Activated CD8-positive, alpha-beta memory T cell treated with anti-CD3 and anti-CD28 coated beads, Interleukin-2, amount 10 ng/mL, durations not matched to agents 7 days and 5 days (primary cell): ENCODE data around the gene PVALEF. TPM values are rescaled to one million over a fixed set of nuclear protein-coding genes. Genes with fewer than 3 reads are reported as not detected.

Experiments
- ATAC-seq: fragments of 150-1000 bp; cut with Tn5 transposase; one replicate; pipeline ENCODE4 v1.10.0; 2021; ENCODE audit warnings: moderate library complexity
- CTCF ChIA-PET: fragments of 350-600 bp; sonication (Branson Sonifier 250); formaldehyde crosslinking; loops from one replicate; lab custom pipeline; 2021; ENCODE audit warnings: antibody characterized with exemption; lab: Charles Lee
- DNase-seq: peaks from one replicate; pipeline ENCODE4 v3.0.0-alpha.2; 2020
- H3K27ac Mint-ChIP-seq: one replicate; pipeline ENCODE4 v1.8.0; 2021; ENCODE audit warnings: mild to moderate bottlenecking, mixed read lengths
- H3K27me3 Mint-ChIP-seq: one replicate; pipeline ENCODE4 v1.8.0; 2021; ENCODE audit warnings: mixed read lengths
- H3K36me3 Mint-ChIP-seq: one replicate; pipeline ENCODE4 v1.8.0; 2021; ENCODE audit warnings: mild to moderate bottlenecking, mixed read lengths
- H3K4me1 Mint-ChIP-seq: one replicate; pipeline ENCODE4 v1.8.0; 2021; ENCODE audit warnings: mixed read lengths
- H3K4me3 Mint-ChIP-seq: one replicate; pipeline ENCODE4 v1.8.0; 2021; ENCODE audit warnings: mild to moderate bottlenecking, moderate library complexity, mixed read lengths
- H3K9me3 Mint-ChIP-seq: one replicate; pipeline ENCODE4 v1.8.0; 2022; ENCODE audit warnings: low read depth, mixed read lengths
- total RNA-seq, 2 experiments: library from RNA; stranded (reverse); gene quantifications; one replicate each; pipeline ENCODE4 v1.2.3, GENCODE V29; 2021

Gene PVALEF
- total RNA-seq, 2 experiments from 2014 or later, result not detected

DNA sequence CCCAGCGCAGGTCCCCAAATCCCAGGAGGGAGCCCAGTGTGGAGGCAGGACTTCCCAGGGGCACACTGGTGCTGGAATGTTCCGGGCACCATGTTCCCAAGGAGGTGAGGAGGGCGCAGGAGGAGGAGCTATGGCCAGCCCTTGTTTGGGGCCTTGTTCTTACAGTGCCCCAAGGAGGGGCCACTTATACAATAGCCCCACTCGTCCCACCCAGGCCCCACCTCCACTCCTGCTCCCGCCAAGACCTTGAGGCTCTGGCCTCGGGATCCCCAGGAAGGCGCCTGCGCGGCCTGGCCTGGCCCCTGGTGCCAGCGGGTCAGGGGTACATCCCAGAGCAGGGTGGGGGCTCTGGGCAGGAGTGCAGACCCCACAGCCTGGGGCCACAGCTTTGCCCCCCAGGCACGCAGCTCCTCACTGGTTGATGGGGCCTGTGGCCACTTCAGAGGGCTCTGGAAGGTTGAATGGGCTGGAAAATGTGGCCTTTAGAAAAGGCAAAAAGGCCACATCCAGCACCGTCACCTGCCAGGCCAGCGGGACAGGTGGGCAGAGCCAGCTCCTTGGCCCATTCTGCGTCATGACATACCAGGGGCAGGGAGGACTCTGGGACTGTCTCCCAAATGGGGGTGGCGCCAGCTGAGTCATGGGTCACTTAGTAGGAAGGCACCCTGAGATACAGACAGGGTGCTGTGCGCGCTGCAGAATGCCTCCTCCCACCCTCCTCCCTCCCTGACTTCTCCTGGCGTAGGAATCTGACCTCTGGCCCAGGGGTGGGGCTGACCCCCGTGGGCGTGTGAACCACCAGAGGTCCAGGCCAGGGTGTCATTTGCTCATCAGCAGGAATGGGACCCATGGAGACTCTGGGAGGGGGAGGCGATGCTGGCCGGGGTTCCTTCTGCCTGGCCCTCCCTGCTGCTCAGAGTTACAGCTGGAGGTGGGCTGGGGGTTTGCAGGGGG, 32.3 kb upstream of the PVALEF start:
- H3K27ac Mint-ChIP-seq, result no peak overlapping the region
- no peak for DNase-seq
- CTCF ChIA-PET, result no interaction called here
- no peaks in the 10 kb centered on the region for H3K36me3 Mint-ChIP-seq
- ATAC-seq, result no peak
- peaks cover 6% of the 10 kb centered on the region for H3K9me3 Mint-ChIP-seq
- H3K4me1 Mint-ChIP-seq, result no peaks in the 10 kb centered on the region
- H3K4me3 Mint-ChIP-seq, result no peak overlapping the region
- H3K27me3 Mint-ChIP-seq, result no peaks in the 10 kb centered on the region

DNA sequence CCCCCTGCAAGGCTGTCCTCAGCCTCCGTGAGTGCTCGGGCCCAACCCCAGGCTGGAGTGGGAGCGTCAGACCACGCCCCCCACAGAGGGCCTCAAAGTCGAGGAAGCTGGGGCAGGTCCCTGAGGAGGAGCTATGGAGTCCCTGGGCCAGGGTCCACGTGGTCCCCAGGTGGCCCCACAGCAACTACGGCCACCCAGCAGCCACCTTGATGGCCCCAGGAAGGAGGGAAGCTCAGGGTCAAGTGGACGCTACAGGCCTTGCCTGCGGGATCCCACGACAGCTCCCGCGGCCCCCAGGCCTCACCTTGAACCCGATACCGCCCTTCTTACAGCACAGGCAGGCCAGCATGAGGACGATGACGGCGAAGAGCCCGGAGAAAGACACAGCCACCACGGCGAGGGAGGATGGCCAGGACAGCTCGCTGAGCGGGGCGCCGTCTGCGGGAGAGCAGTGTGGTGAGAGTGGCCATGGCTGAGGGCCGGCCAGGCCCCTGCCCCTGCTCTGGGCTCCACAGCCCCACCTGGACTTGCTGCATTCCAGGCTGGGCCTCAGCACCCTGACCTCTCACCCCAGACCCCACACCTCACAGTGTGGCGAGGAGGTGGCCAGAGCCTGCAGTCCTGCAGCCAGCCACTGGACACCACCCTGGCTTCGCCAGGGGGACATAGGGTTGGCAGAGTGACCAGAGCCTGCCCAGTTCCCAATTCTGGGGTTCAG, 31.1 kb upstream of the PVALEF start:
- H3K36me3 Mint-ChIP-seq, result no peaks in the 10 kb centered on the region
- H3K4me1 Mint-ChIP-seq, result no peaks in the 10 kb centered on the region
- no peaks in the 10 kb centered on the region for H3K27me3 Mint-ChIP-seq
- DNase-seq (no peak), ATAC-seq (no peak)
- no peak overlapping the region for H3K4me3 Mint-ChIP-seq
- H3K27ac Mint-ChIP-seq, result no peak overlapping the region
- CTCF ChIA-PET, result no interaction called here
- peaks cover 13% of the 10 kb centered on the region for H3K9me3 Mint-ChIP-seq

DNA sequence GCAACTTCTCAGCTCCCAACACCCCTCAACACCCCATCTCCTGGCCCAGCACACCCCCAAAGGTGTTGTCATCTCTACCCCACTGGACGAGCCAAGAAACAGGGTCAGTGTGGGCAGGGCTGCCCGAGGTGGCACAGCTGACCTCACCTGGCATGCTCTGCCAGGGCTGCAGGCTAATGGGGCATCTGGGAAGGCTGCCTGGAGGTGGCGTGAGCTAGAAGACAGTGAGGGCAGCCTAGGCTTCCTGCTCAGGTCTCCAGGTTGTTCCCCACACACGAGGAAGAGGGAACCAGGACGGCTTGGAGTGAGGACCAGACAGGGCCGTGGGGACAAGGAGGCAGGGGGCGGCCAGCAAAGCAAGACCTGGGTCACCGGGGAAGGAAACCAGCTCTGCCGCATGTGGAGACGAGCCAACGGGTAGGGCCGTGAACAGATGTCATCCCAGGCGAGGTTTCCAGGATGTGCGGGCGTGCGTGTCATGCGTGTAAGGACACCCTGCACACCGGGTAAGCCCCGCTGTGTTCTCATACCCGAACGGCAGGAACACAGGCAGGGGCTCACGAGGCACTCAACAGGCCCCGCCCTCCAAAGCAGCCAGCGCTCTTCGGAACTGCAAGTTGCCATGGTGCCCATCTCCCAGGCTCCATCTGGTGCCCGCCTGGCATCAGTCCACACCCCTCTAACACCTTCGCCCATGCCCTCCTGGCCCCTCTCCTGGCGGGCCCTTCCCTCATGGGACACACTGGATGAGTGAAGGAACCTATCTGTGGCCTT, 29.6 kb upstream of the PVALEF start:
- DNase-seq (no peak), ATAC-seq (no peak)
- H3K36me3 Mint-ChIP-seq, result no peaks in the 10 kb centered on the region
- H3K4me3 Mint-ChIP-seq, result no peak overlapping the region
- peaks cover 13% of the 10 kb centered on the region for H3K9me3 Mint-ChIP-seq
- no peaks in the 10 kb centered on the region for H3K4me1 Mint-ChIP-seq
- H3K27me3 Mint-ChIP-seq, result no peaks in the 10 kb centered on the region
- CTCF ChIA-PET, result interaction anchor here (1.0 kb wide), 1 partner anchor 349 kb away, joined by 3 read pairs; no protein-coding TSS in a partner anchor
- H3K27ac Mint-ChIP-seq, result no peak overlapping the region

DNA sequence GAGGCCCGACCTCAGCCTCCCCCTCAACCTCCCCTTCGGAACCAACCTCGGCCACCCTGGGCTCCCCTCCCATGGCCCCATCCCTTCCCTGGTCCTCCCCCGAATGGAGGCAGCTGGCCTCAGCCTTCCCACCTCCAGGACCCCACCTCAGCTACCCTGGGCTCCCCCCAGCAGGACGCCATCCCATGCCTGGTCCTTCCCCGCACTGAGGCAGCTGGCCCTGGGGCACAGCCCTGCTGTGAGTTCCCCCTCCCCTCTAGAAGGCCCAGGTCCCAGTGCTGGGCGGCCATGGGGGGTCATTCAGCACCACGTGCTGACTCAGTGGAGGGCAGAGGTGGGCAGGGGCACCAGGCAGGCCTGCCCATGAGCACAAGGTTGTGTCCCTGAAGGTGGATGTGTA, 28.9 kb upstream of the PVALEF start:
- H3K27ac Mint-ChIP-seq, result no peak overlapping the region
- no peak for ATAC-seq
- CTCF ChIA-PET, result no interaction called here

DNA sequence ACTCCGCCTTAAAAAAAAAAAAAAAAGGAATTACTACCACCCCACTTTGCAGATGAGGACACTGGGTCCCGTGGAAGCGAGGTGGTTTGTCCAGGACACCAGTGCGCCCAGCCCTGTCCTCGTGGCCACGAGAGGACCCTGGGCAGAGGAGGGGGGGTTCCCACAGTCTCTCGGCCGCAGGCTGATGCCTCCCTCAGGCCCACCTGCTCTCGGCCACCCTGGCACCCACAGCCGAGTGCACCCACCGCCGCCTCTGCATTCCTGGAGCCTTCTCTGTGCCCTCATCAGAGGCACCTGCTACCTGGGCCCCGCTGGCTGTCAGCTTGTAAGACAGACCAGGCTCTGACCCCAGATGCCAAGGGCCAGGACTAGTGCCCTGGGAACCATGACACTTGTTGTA, 28.1 kb upstream of the PVALEF start:
- DNase-seq (no peak), ATAC-seq (no peak)
- Mint-ChIP-seq H3K4me3 (no peak overlapping the region), H3K27ac (no peak overlapping the region), H3K9me3 (peaks cover 13% of the 10 kb centered on the region), H3K4me1 (no peaks in the 10 kb centered on the region), H3K27me3 (peaks cover 1% of the 10 kb centered on the region), H3K36me3 (no peaks in the 10 kb centered on the region)
- CTCF ChIA-PET, result no interaction called here

More for the DNA sequence above, 28.9 kb upstream of the PVALEF start:
- Mint-ChIP-seq H3K4me3 (no peak overlapping the region), H3K36me3 (no peaks in the 10 kb centered on the region), H3K27me3 (no peaks in the 10 kb centered on the region), H3K4me1 (no peaks in the 10 kb centered on the region), H3K9me3 (peaks cover 13% of the 10 kb centered on the region)
- DNase-seq, result no peak

DNA sequence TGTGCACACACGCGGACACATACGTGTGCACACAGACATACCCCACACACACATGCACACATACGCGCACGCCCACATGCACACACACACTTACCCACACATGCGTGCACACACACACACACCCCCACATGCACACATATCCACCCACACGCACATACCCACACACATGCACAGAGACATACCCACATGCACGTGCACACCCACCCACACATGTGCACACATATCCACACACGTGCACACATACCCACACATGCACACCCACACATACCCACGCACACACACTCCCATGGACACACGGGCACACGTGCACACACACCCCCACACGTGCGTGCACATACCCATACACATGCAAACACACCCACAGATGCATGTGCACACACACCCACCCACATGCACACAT, 27.2 kb upstream of the PVALEF start:
- Mint-ChIP-seq H3K4me3 (no peak overlapping the region), H3K9me3 (peaks cover 13% of the 10 kb centered on the region), H3K27ac (no peak overlapping the region), H3K27me3 (peaks cover 2% of the 10 kb centered on the region), H3K36me3 (no peaks in the 10 kb centered on the region), H3K4me1 (no peaks in the 10 kb centered on the region)
- ATAC-seq (no peak), DNase-seq (no peak)
- CTCF ChIA-PET, result no interaction called here

DNA sequence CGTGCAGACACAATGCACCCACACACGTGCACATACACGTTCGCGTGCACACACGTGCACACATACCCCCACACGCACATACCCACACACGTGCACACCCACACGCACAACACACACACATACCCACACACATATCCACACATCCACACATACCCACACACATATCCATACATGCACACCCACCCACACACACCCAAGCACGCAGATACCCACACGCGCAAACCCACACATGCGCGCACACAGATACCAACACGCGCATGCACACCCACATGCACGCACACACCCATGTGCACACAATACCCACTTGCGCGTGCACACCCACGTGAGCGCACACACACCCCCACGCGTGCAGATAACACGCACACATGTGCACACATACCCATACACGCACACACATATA, 26.8 kb upstream of the PVALEF start:
- CTCF ChIA-PET, result no interaction called here
- no peaks in the 10 kb centered on the region for H3K4me1 Mint-ChIP-seq
- no peak overlapping the region for H3K4me3 Mint-ChIP-seq
- H3K36me3 Mint-ChIP-seq, result no peaks in the 10 kb centered on the region
- DNase-seq (no peak), ATAC-seq (no peak)
- H3K27ac Mint-ChIP-seq, result no peak overlapping the region
- peaks cover 13% of the 10 kb centered on the region for H3K9me3 Mint-ChIP-seq
- peaks cover 2% of the 10 kb centered on the region for H3K27me3 Mint-ChIP-seq

DNA sequence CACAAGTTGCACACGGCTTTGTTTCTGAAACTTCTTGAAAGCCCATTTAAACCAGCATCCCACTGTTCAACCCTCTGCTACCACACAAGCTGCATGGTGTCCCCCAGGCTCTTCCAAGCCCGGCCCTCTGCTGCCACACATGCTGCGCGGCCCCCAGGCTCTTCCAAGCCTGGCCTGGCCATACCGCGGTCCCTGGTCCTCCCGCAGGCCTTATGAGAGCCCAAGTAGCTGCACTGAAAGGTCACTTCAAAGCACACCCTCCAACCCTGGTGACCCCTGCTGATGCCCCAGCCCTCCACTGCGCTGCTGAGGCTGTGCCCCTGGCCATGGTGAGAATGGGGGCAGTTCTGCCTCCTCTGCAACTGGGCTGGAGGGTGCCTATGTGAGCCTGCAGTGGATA, 25.9 kb upstream of the PVALEF start:
- H3K36me3 Mint-ChIP-seq, result no peaks in the 10 kb centered on the region
- no peak overlapping the region for H3K4me3 Mint-ChIP-seq
- peaks cover 13% of the 10 kb centered on the region for H3K9me3 Mint-ChIP-seq
- H3K27me3 Mint-ChIP-seq, result peaks cover 2% of the 10 kb centered on the region
- H3K27ac Mint-ChIP-seq, result no peak overlapping the region
- ATAC-seq, result no peak
- CTCF ChIA-PET, result no interaction called here
- DNase-seq, result no peak
- H3K4me1 Mint-ChIP-seq, result no peaks in the 10 kb centered on the region

DNA sequence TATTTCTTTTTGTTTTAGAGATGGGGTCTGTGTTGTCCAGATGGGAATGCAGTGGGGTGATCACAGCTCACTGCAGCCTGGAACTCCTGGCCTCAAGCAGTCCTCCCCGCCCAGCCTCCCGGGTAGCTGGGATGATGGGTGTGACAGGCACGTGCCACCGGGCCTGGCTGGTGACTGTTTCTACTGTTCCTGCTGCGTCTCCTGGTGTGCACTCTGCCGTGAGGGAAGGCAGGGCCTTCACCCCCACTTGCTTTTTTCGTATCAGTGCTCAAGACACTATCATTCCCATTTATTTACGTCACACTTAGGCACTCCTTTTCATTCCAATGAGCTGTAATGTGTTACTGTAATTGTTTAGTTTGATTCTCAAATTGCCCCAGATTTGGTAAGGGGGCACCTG, 25.3 kb upstream of the PVALEF start:
- Mint-ChIP-seq H3K4me1 (no peaks in the 10 kb centered on the region), H3K4me3 (no peak overlapping the region), H3K36me3 (no peaks in the 10 kb centered on the region), H3K27ac (no peak overlapping the region), H3K9me3 (peaks cover 13% of the 10 kb centered on the region), H3K27me3 (peaks cover 2% of the 10 kb centered on the region)
- DNase-seq (no peak), ATAC-seq (no peak)
- CTCF ChIA-PET, result no interaction called here

DNA sequence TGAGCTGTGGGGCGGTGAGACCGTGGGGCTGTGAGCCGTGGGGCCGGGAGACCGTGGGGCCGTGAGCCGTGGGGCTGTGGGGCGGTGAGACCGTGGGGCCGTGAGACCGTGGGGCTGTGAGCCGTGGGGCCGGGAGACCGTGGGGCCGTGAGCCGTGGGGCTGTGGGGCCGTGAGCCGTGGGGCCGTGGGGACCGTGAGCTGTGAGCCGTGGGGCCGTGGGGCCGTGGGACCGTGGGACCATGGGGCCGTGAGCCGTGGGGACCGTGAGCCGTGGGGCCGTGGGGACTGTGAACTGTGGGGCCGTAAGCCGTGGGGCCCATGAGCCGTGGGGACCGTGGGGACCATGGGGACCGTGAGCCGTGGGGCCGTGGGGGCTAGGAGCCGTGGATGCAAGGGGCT, 24.6 kb upstream of the PVALEF start:
- no peak overlapping the region for H3K27ac Mint-ChIP-seq
- DNase-seq (no peak), ATAC-seq (no peak)
- H3K4me1 Mint-ChIP-seq, result no peaks in the 10 kb centered on the region
- CTCF ChIA-PET, result no interaction called here
- no peaks in the 10 kb centered on the region for H3K36me3 Mint-ChIP-seq
- H3K27me3 Mint-ChIP-seq, result peaks cover 2% of the 10 kb centered on the region
- H3K4me3 Mint-ChIP-seq, result no peak overlapping the region
- peaks cover 13% of the 10 kb centered on the region for H3K9me3 Mint-ChIP-seq

DNA sequence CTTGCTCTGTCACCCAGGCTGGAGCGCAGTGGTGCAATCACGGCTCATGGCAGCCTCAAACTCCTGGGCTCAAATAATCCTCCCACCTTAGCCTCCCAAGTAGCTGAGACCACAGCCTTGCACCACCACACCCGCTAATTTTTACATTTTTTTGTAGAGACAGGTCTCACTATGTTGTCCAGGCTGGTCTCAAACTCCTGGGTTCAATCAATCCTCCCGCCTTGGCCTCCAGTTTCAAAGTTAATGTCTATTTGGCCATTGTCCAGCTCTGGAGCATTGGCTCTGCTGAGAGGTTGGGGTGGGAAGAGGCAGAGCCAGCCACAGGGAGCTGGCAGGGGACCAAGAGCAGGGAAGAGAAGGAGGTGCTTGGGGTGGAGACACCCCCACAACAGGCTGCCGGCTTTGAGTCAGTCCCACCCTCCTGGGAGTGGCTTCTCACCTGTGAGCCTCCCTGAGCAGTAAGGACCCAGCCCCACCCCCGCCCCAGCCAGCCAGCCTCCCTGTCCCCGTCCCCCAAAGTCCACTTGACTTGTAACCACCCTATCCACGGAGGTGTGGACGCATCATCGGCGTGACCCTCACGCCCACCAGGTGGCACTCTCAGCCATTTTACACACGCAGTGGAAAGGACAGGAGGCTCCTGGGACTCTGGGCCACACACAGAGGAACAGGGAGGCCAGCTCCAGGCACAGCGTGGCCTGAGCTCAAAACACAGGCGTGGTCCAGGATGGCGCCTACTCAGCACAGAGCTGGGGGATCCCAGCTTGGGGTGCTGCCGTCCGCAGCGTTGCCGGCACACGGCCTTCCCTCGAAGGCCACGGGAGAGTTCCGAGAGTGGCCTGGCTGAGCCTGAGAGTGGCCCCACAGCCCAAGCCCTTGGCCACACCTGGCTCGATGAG, 22.8 kb upstream of the PVALEF start:
- Mint-ChIP-seq H3K4me3 (no peak overlapping the region), H3K36me3 (no peaks in the 10 kb centered on the region), H3K27ac (no peak overlapping the region), H3K9me3 (peaks cover 12% of the 10 kb centered on the region), H3K4me1 (no peaks in the 10 kb centered on the region), H3K27me3 (peaks cover 2% of the 10 kb centered on the region)
- CTCF ChIA-PET, result interaction anchor here (0.6 to 2.0 kb wide), 8 partner anchors 13 to 132 kb away, joined by 3 to 8 read pairs (median 4); partner anchors contain the start of genes CEP131, NDUFAF8 and TEPSIN
- peak; percentile 85 for ATAC-seq
- peak; percentile 68 for DNase-seq

DNA sequence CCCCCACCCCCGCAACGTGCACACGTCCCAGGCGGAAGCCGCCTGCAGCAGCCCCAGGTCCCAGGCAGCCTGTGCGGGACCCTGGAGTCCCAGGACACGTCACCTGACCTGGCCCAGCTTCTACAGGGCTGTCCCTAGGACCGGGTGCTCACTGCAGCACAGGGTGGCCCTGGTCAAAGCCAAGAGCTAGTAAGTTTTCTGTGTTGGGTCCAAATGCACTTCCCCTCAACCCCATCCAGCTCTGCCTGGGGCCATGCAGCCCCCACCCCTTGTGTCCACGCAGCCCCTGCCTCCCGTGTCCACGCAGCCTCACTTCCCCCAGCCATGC, 22.1 kb upstream of the PVALEF start:
- CTCF ChIA-PET, result interaction anchor here (0.6 to 2.0 kb wide), 4 partner anchors 12 to 133 kb away, joined by 3 to 8 read pairs (median 4); partner anchors contain the start of genes CEP131, NDUFAF8 and TEPSIN

More for the DNA sequence above, 22.1 kb upstream of the PVALEF start:
- no peak overlapping the region for H3K4me3 Mint-ChIP-seq
- no peak for DNase-seq
- peaks cover 2% of the 10 kb centered on the region for H3K27me3 Mint-ChIP-seq
- peaks cover 6% of the 10 kb centered on the region for H3K9me3 Mint-ChIP-seq
- no peak for ATAC-seq
- no peaks in the 10 kb centered on the region for H3K36me3 Mint-ChIP-seq
- no peak overlapping the region for H3K27ac Mint-ChIP-seq
- H3K4me1 Mint-ChIP-seq, result no peaks in the 10 kb centered on the region
